ENCODE data around the gene HDAC9.

GRCh38 chr7:18566205-18566604 lies 70.7 kb downstream of the HDAC9 start:
- TF ChIP-seq EP300 (IDR thresholded peaks at IDR 0.05; ENCODE audit: low read depth in 2 of 2, low read length in 2 of 2) = no peak
- no peak for TF ChIP-seq EP300 (CRISPR knock-in tag; IDR thresholded peaks at IDR 0.05; ENCODE audit: borderline replicate concordance)
- TF ChIP-seq ETV6 (CRISPR knock-in tag; conservative IDR thresholded peaks at IDR 0.05) = no peak
- no peak for TF ChIP-seq E2F5 (CRISPR knock-in tag; conservative IDR thresholded peaks at IDR 0.05)
- TF ChIP-seq HDAC2 (CRISPR knock-in tag; IDR thresholded peaks at IDR 0.05) = no peak
- no peak for TF ChIP-seq HNF1B (CRISPR knock-in tag; IDR thresholded peaks at IDR 0.05)
- TF ChIP-seq ZNF770 (CRISPR knock-in tag; IDR thresholded peaks at IDR 0.05) = no peak
- TF ChIP-seq ZBTB39 (CRISPR knock-in tag; IDR thresholded peaks at IDR 0.05) = no peak
- TF ChIP-seq FOXJ3 (CRISPR knock-in tag; IDR thresholded peaks at IDR 0.05; ENCODE audit: borderline replicate concordance) = no peak
- TF ChIP-seq ETV5 (CRISPR knock-in tag; IDR thresholded peaks at IDR 0.05; ENCODE audit: borderline replicate concordance) = no peak
- no peak for TF ChIP-seq CTCF (CRISPR knock-in tag; IDR thresholded peaks at IDR 0.05)
- TF ChIP-seq PATZ1 (CRISPR knock-in tag; IDR thresholded peaks at IDR 0.05) = no peak
- no peak for TF ChIP-seq ZHX1 (CRISPR knock-in tag; IDR thresholded peaks at IDR 0.05; ENCODE audit: low read depth)
- TF ChIP-seq KMT2B (CRISPR knock-in tag; IDR thresholded peaks at IDR 0.05) = no peak
- no peak for TF ChIP-seq MAX (IDR thresholded peaks at IDR 0.05)
